HepG2 (cell line): ENCODE measurements around the gene MCEE. TPM values are rescaled to one million over a fixed set of nuclear protein-coding genes. Genes with fewer than 3 reads are reported as not detected.
"Not testable (repeated sequence)": the region's sequence is repeated elsewhere in the genome, so short reads cannot be mapped to it uniquely, and the experiment has no call there.

Experiments
- CREM ChIP-seq, 2 experiments: sonication (generic) in 1 of 2; formaldehyde crosslinking in 1 of 2; IDR thresholded peaks; 2 replicates each; pipeline versions ENCODE4 v1.4.0 to v1.6.1; 2016 to 2020; ENCODE audit warnings: antibody characterized with exemption in 1 of 2, mild to moderate bottlenecking in 1 of 2, missing genetic modification reagents in 1 of 2
- ETV5 ChIP-seq: IDR thresholded peaks from 2 replicates; pipeline ENCODE4 v1.6.1; 2018; ENCODE audit warnings: missing biosample characterization, missing genetic modification reagents, inconsistent platforms, borderline replicate concordance
- FOXP4 ChIP-seq: sonication (generic); formaldehyde crosslinking; IDR thresholded peaks from 2 replicates; pipeline ENCODE4 v1.4.0; 2020; ENCODE audit warnings: missing genetic modification reagents
- HOXA3 ChIP-seq: sonication (generic); formaldehyde crosslinking; IDR thresholded peaks from 2 replicates; pipeline ENCODE4 v1.5.0; 2020; ENCODE audit warnings: missing genetic modification reagents
- MED1 ChIP-seq: sonication (generic); formaldehyde crosslinking; IDR thresholded peaks from 2 replicates; pipeline ENCODE4 v1.4.0; 2020; ENCODE audit warnings: missing genetic modification reagents
- MED13 ChIP-seq: sonication (generic); formaldehyde crosslinking; IDR thresholded peaks from 2 replicates; pipeline ENCODE4 v1.5.0; 2020; ENCODE audit warnings: missing genetic modification reagents
- NCOA2 ChIP-seq: sonication (generic); formaldehyde crosslinking; IDR thresholded peaks from 2 replicates; pipeline ENCODE4 v1.8.0; 2022; ENCODE audit warnings: inconsistent platforms
- SOX13 ChIP-seq, 3 experiments: fragments of 450-650 bp in 1 of 3; sonication (generic) in 1 of 3; formaldehyde crosslinking in 1 of 3; IDR thresholded peaks in 2 of 3; conservative IDR thresholded peaks in 1 of 3; 2 replicates each; pipeline versions ENCODE4 v1.5.0 to v1.6.1; 2016 to 2020; ENCODE audit warnings: antibody characterized with exemption in 1 of 3, mild to moderate bottlenecking in 1 of 3, missing compliant biosample characterization in 1 of 3, missing genetic modification reagents in 1 of 3, moderate library complexity in 1 of 3
- SOX5 ChIP-seq: IDR thresholded peaks from 2 replicates; pipeline ENCODE4 v1.6.1; 2016; ENCODE audit warnings: borderline replicate concordance
- TFE3 ChIP-seq: IDR thresholded peaks from 2 replicates; pipeline ENCODE4 v1.6.1; 2016
- YEATS4 ChIP-seq: sonication (generic); formaldehyde crosslinking; IDR thresholded peaks from 2 replicates; pipeline ENCODE4 v1.4.0; 2020; ENCODE audit warnings: missing genetic modification reagents, borderline replicate concordance
- ZMYM4 ChIP-seq: sonication (generic); formaldehyde crosslinking; IDR thresholded peaks from 2 replicates; pipeline ENCODE4 v1.8.1; 2023; ENCODE audit warnings: mild to moderate bottlenecking, missing genetic modification reagents
- ZNF124 ChIP-seq: sonication (generic); formaldehyde crosslinking; IDR thresholded peaks from 2 replicates; pipeline ENCODE4 v1.4.0; 2020; ENCODE audit warnings: missing genetic modification reagents
- ZNF280D ChIP-seq: sonication (generic); formaldehyde crosslinking; IDR thresholded peaks from 2 replicates; pipeline ENCODE4 v1.5.1; 2020; ENCODE audit warnings: mild to moderate bottlenecking, missing genetic modification reagents
- ZNF503 ChIP-seq: sonication (generic); formaldehyde crosslinking; IDR thresholded peaks from 2 replicates; pipeline ENCODE4 v1.4.0; 2020; ENCODE audit warnings: missing genetic modification reagents
- ZNF747 ChIP-seq: sonication (generic); formaldehyde crosslinking; IDR thresholded peaks from 2 replicates; pipeline ENCODE4 v1.8.1; 2023; ENCODE audit warnings: missing genetic modification reagents, mild to moderate bottlenecking, borderline replicate concordance
- polyA plus RNA-seq, 8 experiments: library from polyadenylated mRNA; depleted of rRNA in 3 of 8; stranded (reverse) in 7 of 8; unstranded in 1 of 8; fragments of >200 nt; fragmentation: Illumina TruSeq in 4 of 8; extraction: Trizol in 4 of 8; gene quantifications; 2 replicates each; pipeline versions ENCODE4 v1.2.1 to v1.2.3, GENCODE V29; 2011 to 2016; ENCODE audit warnings: low read depth in 4 of 8, missing spikeins in 1 of 8, mixed read lengths in 1 of 8; ENCODE audit not compliant: insufficient read depth in 1 of 8
- total RNA-seq, 5 experiments: library from RNA; depleted of rRNA; stranded (reverse); fragments of >200 nt; fragmentation: Illumina TruSeq; extraction: Trizol; gene quantifications; 2 replicates each; pipeline ENCODE4 v1.2.3, GENCODE V29; 2016; ENCODE audit warnings: low read depth in 1 of 5

The MCEE gene
- total and polyA plus RNA-seq, 2 of the 13 experiments (the other 11 are each of a cell fraction or from before 2014, with no cell fraction given) = 32.0 to 66.9 TPM

- TF ChIP-seq ZNF280D (CRISPR knock-in tag) (0 out of 2 replicates have a peak, but pooled peaks have one; percentile 18), MED13 (CRISPR knock-in tag) (peak; percentile 95), TFE3 (CRISPR knock-in tag) (peak; percentile 93), YEATS4 (CRISPR knock-in tag) (peak; percentile 55; the same call in 1 of the 2 replicates), CREM (IDR thresholded peaks at IDR 0.05) (peak; percentile 59; the same call in 1 of the 2 replicates), NCOA2 (CRISPR knock-in tag) (peak; percentile 86), ZMYM4 (peak; percentile 20; the same call in 1 of the 2 replicates), ZNF747 (CRISPR knock-in tag) (peak; percentile 45; the same call in 1 of the 2 replicates), MED1 (CRISPR knock-in tag) (peak; percentile 59; the same call in 1 of the 2 replicates), ZNF124 (CRISPR knock-in tag) (0 out of 2 replicates have a peak, but pooled peaks have one; percentile 34), ETV5 (peak; percentile 79; the same call in 1 of the 2 replicates), FOXP4 (CRISPR knock-in tag) (peak; percentile 68), HOXA3 (CRISPR knock-in tag) (peak; percentile 55; the same call in 1 of the 2 replicates), SOX5 (CRISPR knock-in tag) (peak; percentile 74; the same call in 1 of the 2 replicates), ZNF503 (CRISPR knock-in tag) (0 out of 2 replicates have a peak, but pooled peaks have one; percentile 48), SOX13 (IDR thresholded peaks at IDR 0.05) (peak; percentile 70; the same call in 1 of the 2 replicates), SOX13 (CRISPR knock-in tag; conservative IDR thresholded peaks at IDR 0.05 in 1 of 2, IDR thresholded peaks at IDR 0.05 in 1 of 2) (peak; percentile 17 to 92; a peak in 2 of 4 replicates)
- TF ChIP-seq CREM (CRISPR knock-in tag; IDR thresholded peaks at IDR 0.05) = not testable (repeated sequence)
- TF ChIP-seq, all 625 proteins: peak for 86; not testable (repeated sequence) for 539
These were observed 1.5 kb upstream of the MCEE start (continued) for GRCh38 chr2:71131387-71132166.
